GM12865 (cell line): ENCODE measurements around the gene ZNF322.

Experiments used
- DNase-seq: peaks from one replicate; pipeline ENCODE4 v3.0.0; 2010; ENCODE audit warnings: low read depth
- H3K4me3 ChIP-seq: 2 replicates; pipeline ENCODE4 v1.5.1; 2011; ENCODE audit warnings: mild to moderate bottlenecking, low read depth, low read length, control low read depth
- CTCF ChIP-seq: IDR thresholded peaks from 2 replicates; pipeline ENCODE4 v1.5.1; 2011; ENCODE audit warnings: low read length, control low read depth, low read depth, inconsistent platforms; ENCODE audit not compliant: insufficient read depth; ENCODE audit errors: missing control alignments

ZNF322 gene

GRCh38 chr6:26594730-26595632, 64.6 kb downstream of the ZNF322 start:
- TF ChIP-seq CTCF, result no peak
- peak; percentile 85 for DNase-seq
- H3K4me3 ChIP-seq, result peak overlapping the region; percentile 86

- no peak overlapping the region for H3K4me3 ChIP-seq
- no peak for TF ChIP-seq CTCF
- DNase-seq, result no peak
Measured at GRCh38 chr6:26594131-26594498, 65.4 kb downstream of the ZNF322 start.

DNA sequence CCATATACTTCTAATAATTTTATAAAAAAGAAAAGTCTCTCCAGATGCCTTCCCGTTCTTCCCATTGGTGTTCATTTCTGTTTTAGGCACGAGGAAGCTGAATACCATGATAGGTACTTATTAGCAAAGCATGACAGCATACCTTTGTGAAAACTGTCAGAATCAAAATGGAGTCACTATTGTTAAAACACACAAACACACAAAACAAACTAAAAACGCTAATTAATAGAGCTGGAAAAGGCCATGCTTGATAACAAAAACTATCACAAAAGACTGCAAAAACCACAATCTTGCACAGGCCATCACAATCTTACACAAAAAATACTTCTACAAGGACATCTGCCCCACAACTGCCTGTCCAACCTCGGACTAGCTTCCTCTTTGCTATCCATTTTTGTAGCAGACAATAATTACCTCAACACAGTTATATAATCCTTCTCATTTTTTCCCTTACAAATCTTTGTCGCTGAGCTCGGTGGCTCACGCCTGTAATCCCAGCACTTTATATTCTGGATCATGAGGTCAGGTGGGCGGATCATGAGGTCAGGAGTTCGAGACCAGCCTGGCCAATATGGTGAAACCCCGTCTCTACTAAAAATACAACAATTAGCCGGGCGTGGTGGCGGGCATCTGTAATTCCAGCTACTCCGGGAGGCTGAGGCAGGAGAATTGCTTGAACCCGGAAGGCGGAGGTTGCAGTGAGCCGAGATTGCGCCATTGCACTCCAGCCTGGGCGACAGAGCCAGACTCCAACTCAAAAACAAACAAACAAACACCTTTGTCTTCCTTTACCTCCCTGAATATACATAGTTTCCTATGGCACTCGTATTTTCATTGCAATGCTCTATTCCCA, 66.0 kb downstream of the ZNF322 start:
- DNase-seq, result no peak
- H3K4me3 ChIP-seq, result no peak overlapping the region
- TF ChIP-seq CTCF, result no peak

DNA sequence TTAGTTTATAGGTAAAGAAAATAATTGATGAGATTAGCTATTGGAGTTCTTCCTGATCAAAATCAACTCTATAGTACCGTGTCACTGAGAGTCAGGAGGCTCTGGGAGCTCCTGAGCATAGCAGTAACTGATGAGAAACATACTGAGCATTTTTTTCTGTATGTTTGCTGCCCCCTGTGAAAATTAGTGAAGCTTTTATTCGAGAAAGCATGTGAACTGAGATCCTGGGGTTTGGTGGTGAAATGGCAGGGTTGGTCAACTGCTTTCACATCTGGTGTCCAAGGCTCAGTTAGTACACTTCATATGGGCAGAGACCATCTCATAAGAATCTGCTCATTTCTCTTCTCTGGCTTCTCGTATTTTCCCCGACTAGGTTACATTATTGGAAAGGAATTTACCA, 66.9 kb downstream of the ZNF322 start:
- H3K4me3 ChIP-seq, result no peak overlapping the region
- peak; percentile 46 for DNase-seq

DNA sequence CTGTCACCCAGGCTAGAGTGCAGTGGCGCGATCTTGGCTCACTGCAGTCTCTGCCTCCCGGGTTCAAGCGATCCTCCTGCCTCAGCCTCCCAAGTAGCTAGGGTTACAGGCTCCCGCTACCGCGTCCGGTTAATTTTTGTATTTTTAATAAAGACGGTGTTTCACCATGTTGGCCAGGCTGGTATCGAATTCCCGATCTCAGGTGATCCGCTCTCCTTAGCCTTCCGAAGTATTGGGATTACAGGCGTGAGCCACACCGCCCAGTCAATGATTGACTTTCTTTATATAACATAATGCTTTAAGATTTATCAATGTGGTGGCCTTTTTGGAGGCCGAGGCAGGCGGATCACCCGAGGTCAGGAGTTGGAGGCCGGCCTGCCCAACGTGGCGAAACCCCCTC, 70.6 kb downstream of the ZNF322 start:
- no peak for DNase-seq
- no peak for TF ChIP-seq CTCF

More for the DNA sequence above, 66.9 kb downstream of the ZNF322 start:
- no peak for TF ChIP-seq CTCF

More for the DNA sequence above, 70.6 kb downstream of the ZNF322 start:
- H3K4me3 ChIP-seq, result no peak overlapping the region
